Measurements from ENCODE around the gene IL1R1.

Gene IL1R1

GRCh38 chr2:102114290-102114721, 28.2 kb upstream of the IL1R1 start:
- peak overlapping the region; percentile 98 for H3K27ac ChIP-seq
- no peak for TF ChIP-seq CTCF (conservative IDR thresholded peaks at IDR 0.05)

GRCh38 chr2:102114851-102115497, 27.6 kb upstream of the IL1R1 start:
- peak overlapping the region; percentile 98 for H3K27ac ChIP-seq

GRCh38 chr2:102116630-102117471, 25.7 kb upstream of the IL1R1 start:
- peak overlapping the region; percentile 98 for H3K27ac ChIP-seq
- TF ChIP-seq CTCF (conservative IDR thresholded peaks at IDR 0.05), result no peak

More at GRCh38 chr2:102114851-102115497, 27.6 kb upstream of the IL1R1 start:
- TF ChIP-seq CTCF (conservative IDR thresholded peaks at IDR 0.05), result no peak

DNA sequence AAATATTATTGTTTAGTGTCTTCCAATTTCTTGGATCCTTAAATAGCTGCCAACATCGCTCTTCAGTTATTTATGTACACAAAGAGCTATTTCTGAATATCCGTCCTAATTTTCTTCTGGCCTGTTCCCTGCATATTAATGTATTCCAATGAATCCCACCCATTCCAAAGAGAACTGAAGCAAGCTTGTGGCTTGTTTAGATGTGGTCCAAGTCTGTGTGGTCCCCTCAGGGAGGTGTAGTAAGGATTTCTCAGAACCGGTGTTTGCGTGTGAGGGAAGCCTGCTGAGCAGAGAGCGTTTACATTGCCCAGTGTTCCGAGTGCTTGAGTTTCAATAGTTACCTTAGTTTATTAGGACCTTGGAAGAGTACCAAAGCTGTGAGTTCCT, 25.1 kb upstream of the IL1R1 start:
- no peak for TF ChIP-seq CTCF (conservative IDR thresholded peaks at IDR 0.05)

DNA sequence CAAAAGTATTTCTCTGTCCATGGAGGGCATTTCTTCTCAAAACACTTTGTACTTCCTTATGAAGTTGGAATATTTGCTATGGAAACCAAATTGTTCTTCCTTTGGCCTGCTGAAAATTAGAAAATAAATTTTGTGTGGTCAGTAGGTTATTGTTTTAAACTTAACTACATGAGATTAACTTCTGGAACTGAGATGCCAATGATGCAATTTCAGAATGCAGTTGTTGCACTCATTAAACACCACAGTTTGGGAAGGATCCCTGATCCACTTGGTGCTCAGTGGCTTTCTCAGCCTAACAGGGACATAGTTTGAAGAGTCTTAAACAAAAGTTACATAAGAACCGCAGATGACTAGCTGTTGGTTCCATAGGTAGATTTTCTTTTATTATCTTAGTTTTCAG, 23.3 kb upstream of the IL1R1 start:
- no peak for TF ChIP-seq CTCF (conservative IDR thresholded peaks at IDR 0.05)
- peak overlapping the region; percentile 98 for H3K27ac ChIP-seq

More for the DNA sequence above, 25.1 kb upstream of the IL1R1 start:
- H3K27ac ChIP-seq, result peak overlapping the region; percentile 98

DNA sequence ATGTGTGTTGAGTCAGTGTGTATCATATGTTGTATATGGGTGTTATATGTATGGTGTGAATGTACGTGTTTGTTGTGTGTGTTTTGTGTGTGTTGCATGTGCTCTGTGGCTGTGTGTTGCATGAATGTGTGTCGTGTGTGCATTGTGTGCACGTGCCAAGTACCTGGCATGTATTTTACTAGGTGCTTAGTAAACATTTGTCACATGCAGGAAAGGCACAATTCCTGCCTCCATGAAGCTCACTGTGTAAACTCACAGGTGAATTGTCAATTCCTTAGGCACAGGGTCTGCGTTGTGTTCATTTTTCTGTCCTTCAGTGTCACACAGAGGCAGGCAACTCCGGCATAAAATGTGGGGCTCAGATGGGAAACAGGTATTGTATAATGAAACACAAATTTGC, 22.3 kb upstream of the IL1R1 start:
- no peak for TF ChIP-seq CTCF (conservative IDR thresholded peaks at IDR 0.05)
- peak overlapping the region; percentile 98 for H3K27ac ChIP-seq

- H3K27ac ChIP-seq, result peak overlapping the region; percentile 98
- no peak for TF ChIP-seq CTCF (conservative IDR thresholded peaks at IDR 0.05)
These were observed 21.8 kb upstream of the IL1R1 start for GRCh38 chr2:102120701-102121159.

Data from VCaP (cell line).